Smooth muscle cell (in vitro differentiated cells): ENCODE results near the gene KIF13A. TPM values are rescaled to one million over a fixed set of nuclear protein-coding genes. Genes with fewer than 3 reads are reported as not detected.
"Not testable (repeated sequence)": the region's sequence is repeated elsewhere in the genome, so short reads cannot be mapped to it uniquely, and the experiment has no call there.

Experiments
- DNase-seq: peaks from one replicate; lab custom pipeline; 2025; ENCODE audit not compliant: unreplicated experiment; lab: John Stamatoyannopoulos, UW
- H2AFZ ChIP-seq: fragments of 200-600 bp; sonication (generic); 2 replicates; pipeline ENCODE4 v1.6.0; 2016; ENCODE audit warnings: antibody characterized with exemption, low read depth, mild to moderate bottlenecking
- H3F3A ChIP-seq: fragments of 200-600 bp; sonication (generic); 2 replicates; pipeline ENCODE4 v1.6.0; 2017; ENCODE audit warnings: antibody characterized with exemption, low read depth
- H3K27ac ChIP-seq: fragments of 200-600 bp; sonication (generic); 2 replicates; pipeline ENCODE4 v1.5.1; 2016; ENCODE audit warnings: low read depth, mild to moderate bottlenecking
- H3K27me3 ChIP-seq: fragments of 200-600 bp; sonication (generic); 2 replicates; pipeline ENCODE4 v1.6.1; 2016; ENCODE audit warnings: low read depth, mild to moderate bottlenecking
- H3K36me3 ChIP-seq: fragments of 200-600 bp; sonication (generic); 2 replicates; pipeline ENCODE4 v1.5.1; 2016; ENCODE audit warnings: low read depth
- H3K4me1 ChIP-seq: fragments of 200-600 bp; sonication (generic); 2 replicates; pipeline ENCODE4 v1.5.1; 2016; ENCODE audit warnings: low read depth
- H3K4me2 ChIP-seq: fragments of 200-600 bp; sonication (generic); 2 replicates; pipeline ENCODE4 v1.6.0; 2016; ENCODE audit warnings: mild to moderate bottlenecking
- H3K4me3 ChIP-seq: fragments of 200-600 bp; sonication (generic); 2 replicates; pipeline ENCODE4 v1.5.1; 2016; ENCODE audit warnings: mild to moderate bottlenecking
- H3K79me2 ChIP-seq: fragments of 200-600 bp; sonication (generic); 2 replicates; pipeline ENCODE4 v1.6.0; 2016; ENCODE audit warnings: low read depth, mild to moderate bottlenecking
- H3K9ac ChIP-seq: fragments of 200-600 bp; sonication (generic); 2 replicates; pipeline ENCODE4 v1.6.0; 2016; ENCODE audit warnings: low read depth
- H3K9me3 ChIP-seq: fragments of 200-600 bp; sonication (generic); replicated peaks from 2 replicates; pipeline ENCODE4 v1.5.1; 2016; ENCODE audit warnings: low read depth
- H4K20me1 ChIP-seq: fragments of 200-600 bp; sonication (generic); 2 replicates; pipeline ENCODE4 v1.6.0; 2016; ENCODE audit warnings: low read depth
- CTCF ChIP-seq: fragments of 200-600 bp; sonication (generic); IDR thresholded peaks from 2 replicates; pipeline ENCODE4 v1.5.1; 2017; ENCODE audit warnings: borderline replicate concordance, mild to moderate bottlenecking, antibody characterized with exemption; ENCODE audit not compliant: insufficient read depth, poor library complexity, severe bottlenecking
- WGBS: methylation state at CpG from one replicate; pipeline ENCODE4 v1.1.7; 2016; ENCODE audit warnings: low lambda C conversion rate; 5-methylcytosine and 5-hydroxymethylcytosine counted together
- polyA plus RNA-seq: library from polyadenylated mRNA; unstranded; fragments of >200 nt; fragmentation: Nextera tagmentation; extraction: Ambion mirVana; gene quantifications from 2 replicates; pipeline ENCODE4 v1.2.1, GENCODE V29; 2016
- total RNA-seq: library from RNA; depleted of rRNA; stranded (reverse); fragments of >200 nt; gene quantifications from 2 replicates; pipeline ENCODE4 v1.2.3, GENCODE V29; 2014

Gene KIF13A
- total and polyA plus RNA-seq, 2 experiments from 2014 or later: 10.4 to 28.4 TPM

- Histone ChIP-seq H3K4me2 (no peak overlapping the region), H3K27me3 (no peaks in the 10 kb centered on the region), H3K36me3 (no peaks in the 10 kb centered on the region), H4K20me1 (peaks cover 3% of the 10 kb centered on the region), H3K9ac (no peak overlapping the region), H3K4me3 (no peak overlapping the region), H3K79me2 (no peaks in the 10 kb centered on the region), H3K4me1 (no peaks in the 10 kb centered on the region), H3K27ac (no peak overlapping the region), H3K9me3 (no peaks in the 10 kb centered on the region), H3F3A (no peaks in the 10 kb centered on the region), H2AFZ (no peak overlapping the region)
- 84% methylated on average over 3 of the region's 3 CpGs for WGBS
- TF ChIP-seq CTCF: no peak
- no peak for DNase-seq
Measured at GRCh38 chr6:17754254-17754653, 233.2 kb downstream of the KIF13A start.

GRCh38 chr6:17745324-17745723 is 242.1 kb downstream of the KIF13A start:
- not testable (repeated sequence) for H3K27me3 ChIP-seq, H3K4me3 ChIP-seq, H2AFZ ChIP-seq, H4K20me1 ChIP-seq, H3K36me3 ChIP-seq, H3F3A ChIP-seq, H3K4me1 ChIP-seq, H3K79me2 ChIP-seq, DNase-seq, H3K4me2 ChIP-seq, H3K27ac ChIP-seq, H3K9me3 ChIP-seq, H3K9ac ChIP-seq
- 98% methylated on average over 35 of the region's 35 CpGs for WGBS

- H3K9ac ChIP-seq, DNase-seq, H3K4me2 ChIP-seq, H3K4me3 ChIP-seq, H3K27me3 ChIP-seq, H3K4me1 ChIP-seq, H2AFZ ChIP-seq, H4K20me1 ChIP-seq, H3K36me3 ChIP-seq, H3F3A ChIP-seq, H3K9me3 ChIP-seq, H3K79me2 ChIP-seq, H3K27ac ChIP-seq: not testable (repeated sequence)
- WGBS: 91% methylated on average over 13 of the region's 13 CpGs
Measured at GRCh38 chr6:17744757-17745308, 242.6 kb downstream of the KIF13A start.

GRCh38 chr6:17744019-17744756 is 243.2 kb downstream of the KIF13A start:
- Histone ChIP-seq H3K9me3 (no peaks in the 10 kb centered on the region), H3K36me3 (no peaks in the 10 kb centered on the region), H3K27me3 (no peaks in the 10 kb centered on the region), H3K4me3 (no peak overlapping the region), H3K4me1 (no peaks in the 10 kb centered on the region), H4K20me1 (no peaks in the 10 kb centered on the region), H3K4me2 (no peak overlapping the region), H3K9ac (no peak overlapping the region), H3F3A (no peaks in the 10 kb centered on the region), H3K79me2 (no peaks in the 10 kb centered on the region), H2AFZ (no peak overlapping the region), H3K27ac (no peak overlapping the region)
- DNase-seq: no peak
- no peak for TF ChIP-seq CTCF
- WGBS: 58% methylated on average over 11 of the region's 11 CpGs
